WTC11 (cell line): ENCODE measurements around the gene NUDCD3.

ENCODE experiments used
- JUN ChIP-seq: sonication (generic); formaldehyde crosslinking; IDR thresholded peaks from 2 replicates; pipeline ENCODE4 v1.8.0; 2023; ENCODE audit warnings: mild to moderate bottlenecking, missing genetic modification reagents
- RELA ChIP-seq: sonication (generic); formaldehyde crosslinking; IDR thresholded peaks from 2 replicates; pipeline ENCODE4 v1.8.1; 2022; ENCODE audit warnings: missing genetic modification reagents, mild to moderate bottlenecking, borderline replicate concordance
- TEAD1 ChIP-seq: sonication (generic); formaldehyde crosslinking; IDR thresholded peaks from 2 replicates; pipeline ENCODE4 v1.8.0; 2022; ENCODE audit warnings: mild to moderate bottlenecking, missing genetic modification reagents
- TF ChIP-seq, protein P1 (sequence below): fragments of 200-600 bp; IDR thresholded peaks from 2 replicates; pipeline ENCODE4 v1.8.0; 2022; ENCODE audit warnings: antibody characterized with exemption
- TF ChIP-seq, protein P2 (sequence below): sonication (generic); formaldehyde crosslinking; IDR thresholded peaks from 2 replicates; pipeline ENCODE4 v1.8.0; 2022; ENCODE audit warnings: mild to moderate bottlenecking, missing genetic modification reagents
- TF ChIP-seq, protein P3 (sequence below): fragments of 250-450 bp; sonication (Bioruptor Pico); IDR thresholded peaks from 2 replicates; pipeline ENCODE4 v1.9.0; 2021; ENCODE audit warnings: mild to moderate bottlenecking, borderline replicate concordance
- TF ChIP-seq, protein P4 (sequence below): sonication (generic); formaldehyde crosslinking; IDR thresholded peaks from 2 replicates; pipeline ENCODE4 v1.8.1; 2022; ENCODE audit warnings: missing genetic modification reagents, borderline replicate concordance
- TF ChIP-seq, protein P5 (sequence below): sonication (generic); formaldehyde crosslinking; IDR thresholded peaks from 2 replicates; pipeline ENCODE4 v1.8.1; 2023; ENCODE audit warnings: mild to moderate bottlenecking, missing genetic modification reagents, moderate library complexity
- TF ChIP-seq, protein P6 (sequence below): sonication (generic); formaldehyde crosslinking; IDR thresholded peaks from 2 replicates; pipeline ENCODE4 v1.8.1; 2022; ENCODE audit warnings: low read depth, mild to moderate bottlenecking, moderate library complexity, missing genetic modification reagents, borderline replicate concordance

DNA sequence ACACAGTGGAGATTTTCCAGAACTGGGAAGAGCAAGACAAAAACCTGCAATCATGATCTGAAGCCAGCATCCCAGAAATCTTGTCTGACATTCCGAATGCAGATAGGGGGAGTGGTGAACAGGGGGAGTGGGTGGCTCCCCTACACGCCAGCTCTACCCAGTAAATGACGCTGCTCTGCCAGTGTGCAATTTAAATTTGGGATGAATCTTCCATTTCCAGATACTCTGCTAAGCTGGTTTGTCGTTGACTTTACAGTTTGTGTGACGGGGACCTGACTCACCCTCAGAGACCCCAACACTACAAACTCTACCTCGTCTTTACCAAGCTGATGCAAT, 96.4 kb downstream of the NUDCD3 start:
- TF ChIP-seq, protein P1, sequence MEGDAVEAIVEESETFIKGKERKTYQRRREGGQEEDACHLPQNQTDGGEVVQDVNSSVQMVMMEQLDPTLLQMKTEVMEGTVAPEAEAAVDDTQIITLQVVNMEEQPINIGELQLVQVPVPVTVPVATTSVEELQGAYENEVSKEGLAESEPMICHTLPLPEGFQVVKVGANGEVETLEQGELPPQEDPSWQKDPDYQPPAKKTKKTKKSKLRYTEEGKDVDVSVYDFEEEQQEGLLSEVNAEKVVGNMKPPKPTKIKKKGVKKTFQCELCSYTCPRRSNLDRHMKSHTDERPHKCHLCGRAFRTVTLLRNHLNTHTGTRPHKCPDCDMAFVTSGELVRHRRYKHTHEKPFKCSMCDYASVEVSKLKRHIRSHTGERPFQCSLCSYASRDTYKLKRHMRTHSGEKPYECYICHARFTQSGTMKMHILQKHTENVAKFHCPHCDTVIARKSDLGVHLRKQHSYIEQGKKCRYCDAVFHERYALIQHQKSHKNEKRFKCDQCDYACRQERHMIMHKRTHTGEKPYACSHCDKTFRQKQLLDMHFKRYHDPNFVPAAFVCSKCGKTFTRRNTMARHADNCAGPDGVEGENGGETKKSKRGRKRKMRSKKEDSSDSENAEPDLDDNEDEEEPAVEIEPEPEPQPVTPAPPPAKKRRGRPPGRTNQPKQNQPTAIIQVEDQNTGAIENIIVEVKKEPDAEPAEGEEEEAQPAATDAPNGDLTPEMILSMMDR, result no peak
- TF ChIP-seq, protein P2, sequence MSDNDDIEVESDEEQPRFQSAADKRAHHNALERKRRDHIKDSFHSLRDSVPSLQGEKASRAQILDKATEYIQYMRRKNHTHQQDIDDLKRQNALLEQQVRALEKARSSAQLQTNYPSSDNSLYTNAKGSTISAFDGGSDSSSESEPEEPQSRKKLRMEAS (CRISPR knock-in tag), result no peak
- TF ChIP-seq, protein P3, sequence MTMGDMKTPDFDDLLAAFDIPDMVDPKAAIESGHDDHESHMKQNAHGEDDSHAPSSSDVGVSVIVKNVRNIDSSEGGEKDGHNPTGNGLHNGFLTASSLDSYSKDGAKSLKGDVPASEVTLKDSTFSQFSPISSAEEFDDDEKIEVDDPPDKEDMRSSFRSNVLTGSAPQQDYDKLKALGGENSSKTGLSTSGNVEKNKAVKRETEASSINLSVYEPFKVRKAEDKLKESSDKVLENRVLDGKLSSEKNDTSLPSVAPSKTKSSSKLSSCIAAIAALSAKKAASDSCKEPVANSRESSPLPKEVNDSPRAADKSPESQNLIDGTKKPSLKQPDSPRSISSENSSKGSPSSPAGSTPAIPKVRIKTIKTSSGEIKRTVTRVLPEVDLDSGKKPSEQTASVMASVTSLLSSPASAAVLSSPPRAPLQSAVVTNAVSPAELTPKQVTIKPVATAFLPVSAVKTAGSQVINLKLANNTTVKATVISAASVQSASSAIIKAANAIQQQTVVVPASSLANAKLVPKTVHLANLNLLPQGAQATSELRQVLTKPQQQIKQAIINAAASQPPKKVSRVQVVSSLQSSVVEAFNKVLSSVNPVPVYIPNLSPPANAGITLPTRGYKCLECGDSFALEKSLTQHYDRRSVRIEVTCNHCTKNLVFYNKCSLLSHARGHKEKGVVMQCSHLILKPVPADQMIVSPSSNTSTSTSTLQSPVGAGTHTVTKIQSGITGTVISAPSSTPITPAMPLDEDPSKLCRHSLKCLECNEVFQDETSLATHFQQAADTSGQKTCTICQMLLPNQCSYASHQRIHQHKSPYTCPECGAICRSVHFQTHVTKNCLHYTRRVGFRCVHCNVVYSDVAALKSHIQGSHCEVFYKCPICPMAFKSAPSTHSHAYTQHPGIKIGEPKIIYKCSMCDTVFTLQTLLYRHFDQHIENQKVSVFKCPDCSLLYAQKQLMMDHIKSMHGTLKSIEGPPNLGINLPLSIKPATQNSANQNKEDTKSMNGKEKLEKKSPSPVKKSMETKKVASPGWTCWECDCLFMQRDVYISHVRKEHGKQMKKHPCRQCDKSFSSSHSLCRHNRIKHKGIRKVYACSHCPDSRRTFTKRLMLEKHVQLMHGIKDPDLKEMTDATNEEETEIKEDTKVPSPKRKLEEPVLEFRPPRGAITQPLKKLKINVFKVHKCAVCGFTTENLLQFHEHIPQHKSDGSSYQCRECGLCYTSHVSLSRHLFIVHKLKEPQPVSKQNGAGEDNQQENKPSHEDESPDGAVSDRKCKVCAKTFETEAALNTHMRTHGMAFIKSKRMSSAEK (CRISPR knock-in tag), result no peak
- TF ChIP-seq TEAD1 (CRISPR knock-in tag) (no peak), RELA (CRISPR knock-in tag) (no peak), JUN (no peak)
- TF ChIP-seq, protein P4, sequence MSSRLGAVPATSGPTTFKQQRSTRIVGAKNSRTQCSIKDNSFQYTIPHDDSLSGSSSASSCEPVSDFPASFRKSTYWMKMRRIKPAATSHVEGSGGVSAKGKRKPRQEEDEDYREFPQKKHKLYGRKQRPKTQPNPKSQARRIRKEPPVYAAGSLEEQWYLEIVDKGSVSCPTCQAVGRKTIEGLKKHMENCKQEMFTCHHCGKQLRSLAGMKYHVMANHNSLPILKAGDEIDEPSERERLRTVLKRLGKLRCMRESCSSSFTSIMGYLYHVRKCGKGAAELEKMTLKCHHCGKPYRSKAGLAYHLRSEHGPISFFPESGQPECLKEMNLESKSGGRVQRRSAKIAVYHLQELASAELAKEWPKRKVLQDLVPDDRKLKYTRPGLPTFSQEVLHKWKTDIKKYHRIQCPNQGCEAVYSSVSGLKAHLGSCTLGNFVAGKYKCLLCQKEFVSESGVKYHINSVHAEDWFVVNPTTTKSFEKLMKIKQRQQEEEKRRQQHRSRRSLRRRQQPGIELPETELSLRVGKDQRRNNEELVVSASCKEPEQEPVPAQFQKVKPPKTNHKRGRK (CRISPR knock-in tag), result no peak
- TF ChIP-seq, protein P5, sequence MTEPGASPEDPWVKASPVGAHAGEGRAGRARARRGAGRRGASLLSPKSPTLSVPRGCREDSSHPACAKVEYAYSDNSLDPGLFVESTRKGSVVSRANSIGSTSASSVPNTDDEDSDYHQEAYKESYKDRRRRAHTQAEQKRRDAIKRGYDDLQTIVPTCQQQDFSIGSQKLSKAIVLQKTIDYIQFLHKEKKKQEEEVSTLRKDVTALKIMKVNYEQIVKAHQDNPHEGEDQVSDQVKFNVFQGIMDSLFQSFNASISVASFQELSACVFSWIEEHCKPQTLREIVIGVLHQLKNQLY, result no peak
- TF ChIP-seq, protein P6, sequence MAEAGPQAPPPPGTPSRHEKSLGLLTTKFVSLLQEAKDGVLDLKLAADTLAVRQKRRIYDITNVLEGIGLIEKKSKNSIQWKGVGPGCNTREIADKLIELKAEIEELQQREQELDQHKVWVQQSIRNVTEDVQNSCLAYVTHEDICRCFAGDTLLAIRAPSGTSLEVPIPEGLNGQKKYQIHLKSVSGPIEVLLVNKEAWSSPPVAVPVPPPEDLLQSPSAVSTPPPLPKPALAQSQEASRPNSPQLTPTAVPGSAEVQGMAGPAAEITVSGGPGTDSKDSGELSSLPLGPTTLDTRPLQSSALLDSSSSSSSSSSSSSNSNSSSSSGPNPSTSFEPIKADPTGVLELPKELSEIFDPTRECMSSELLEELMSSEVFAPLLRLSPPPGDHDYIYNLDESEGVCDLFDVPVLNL, result no peak
